Measurements from ENCODE around the gene SELP.

DNA sequence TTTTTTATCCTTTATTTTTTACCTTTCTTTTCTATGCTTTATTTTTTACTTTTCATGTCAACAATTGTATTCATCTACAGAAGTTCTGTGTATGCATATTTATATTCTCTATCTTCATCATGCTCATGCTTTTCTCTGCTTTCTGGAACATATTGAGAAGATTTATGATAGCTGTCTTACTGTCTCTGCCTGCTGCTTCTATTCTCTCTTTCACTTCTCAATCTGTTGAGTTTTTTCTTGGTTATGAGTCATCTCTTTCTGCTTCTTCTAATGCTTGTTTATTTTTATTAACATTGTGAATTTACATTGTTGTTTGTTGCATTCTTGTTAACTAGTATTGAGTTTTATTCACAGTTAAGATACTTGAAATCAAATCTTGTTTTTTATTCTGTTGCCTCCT lies 66.3 kb downstream of the SELP start:
- no peak for TF ChIP-seq CTCF (IDR thresholded peaks at IDR 0.05)
- TF ChIP-seq EZH2phosphoT487 (IDR thresholded peaks at IDR 0.05): no peak
- no peak for TF ChIP-seq EZH2 (IDR thresholded peaks at IDR 0.05)
